Stimulated activated CD4-positive, alpha-beta T cell treated with anti-CD3 and anti-CD28 coated beads, Interleukin-2, amount 100 ng/mL, for 4 hours (primary cell): ENCODE results near the gene CLPX.
"Not testable (repeated sequence)": the region's sequence is repeated elsewhere in the genome, so short reads cannot be mapped to it uniquely, and the experiment has no call there.

Source experiments
- DNase-seq: peaks from one replicate; pipeline ENCODE4 v3.0.0-alpha.2; 2020; ENCODE audit warnings: low read depth

CLPX gene

DNA sequence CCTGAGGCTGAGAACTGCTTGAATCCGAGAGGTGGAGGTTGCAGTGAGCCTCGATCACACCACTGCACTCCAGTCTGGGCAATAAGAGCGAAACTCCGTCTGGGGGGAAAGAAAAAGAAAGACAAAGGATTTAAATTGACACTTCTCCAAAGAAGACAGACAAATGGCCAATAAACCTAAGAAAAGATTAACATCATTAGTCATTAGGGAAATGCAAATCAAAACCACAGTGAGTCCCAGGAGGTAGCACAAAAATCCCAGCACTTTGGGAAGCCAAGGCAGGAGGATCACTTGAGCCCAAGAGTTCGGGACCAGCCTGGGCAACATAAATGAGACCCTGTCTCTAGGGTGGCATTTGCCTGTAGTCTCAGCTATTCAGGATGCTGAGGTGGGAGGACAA, 12.6 kb downstream of the CLPX start:
- no peak for DNase-seq

- DNase-seq, result no peak
These were observed 13.7 kb downstream of the CLPX start for GRCh38 chr15:65171428-65171827.

DNA sequence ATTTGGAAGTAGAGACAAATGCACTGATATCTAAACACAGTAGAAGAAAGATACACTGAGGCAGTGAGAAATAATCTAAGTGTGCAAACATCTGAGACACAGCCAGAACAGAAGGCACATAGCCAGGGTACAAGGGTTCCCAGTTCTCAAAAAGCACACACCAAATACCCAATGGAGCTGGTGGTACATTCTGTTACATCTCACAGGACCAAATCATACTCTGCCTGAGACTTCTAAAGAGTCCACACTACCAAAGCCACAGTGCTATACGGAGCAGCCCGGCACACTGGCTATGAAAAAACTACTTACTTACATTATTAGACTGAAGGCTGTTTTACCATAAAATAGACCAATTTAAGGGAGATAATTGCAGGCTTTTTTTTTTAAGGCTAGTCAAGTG, 19.3 kb downstream of the CLPX start:
- DNase-seq, result no peak

GRCh38 chr15:65164139-65164538, 21.0 kb downstream of the CLPX start:
- DNase-seq, result no peak

GRCh38 chr15:65163041-65163440, 22.1 kb downstream of the CLPX start:
- DNase-seq, result no peak

DNA sequence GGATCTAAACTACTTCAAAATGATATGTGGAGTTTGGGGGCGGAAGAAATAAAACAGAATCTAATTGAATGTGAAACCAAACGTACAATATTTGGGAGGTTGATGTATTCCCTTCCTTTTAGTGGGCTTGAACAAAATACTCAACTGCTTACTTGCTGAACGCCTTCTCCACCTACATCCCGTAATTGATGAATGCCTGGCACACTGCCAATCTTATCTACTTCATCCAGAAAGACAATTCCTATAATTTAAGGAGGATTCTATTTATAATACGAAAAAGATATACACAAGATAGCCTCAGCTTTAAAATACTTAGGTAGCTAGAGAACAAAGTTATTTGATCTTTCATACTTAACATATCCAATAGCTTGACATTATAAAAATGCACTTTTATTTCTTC, 28.4 kb downstream of the CLPX start:
- no peak for DNase-seq

DNA sequence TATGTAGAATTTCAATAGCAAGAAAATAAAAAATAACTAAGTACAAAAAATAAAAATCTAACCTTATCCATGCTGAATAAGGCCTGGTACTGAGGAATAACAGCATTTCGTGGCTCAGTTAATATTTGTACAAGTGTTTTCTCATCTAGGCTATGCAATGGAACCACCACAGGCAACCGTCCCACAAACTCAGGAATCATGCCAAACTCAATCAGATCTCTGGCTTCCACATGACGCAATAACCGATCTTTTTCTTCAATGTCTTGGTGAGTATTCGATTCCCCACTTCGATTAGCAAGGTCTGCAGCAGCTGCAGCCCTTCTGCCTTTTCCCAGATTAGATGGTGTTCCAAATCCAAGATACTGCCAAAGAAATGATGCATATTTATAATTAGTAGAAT, 30.4 kb downstream of the CLPX start:
- no peak for DNase-seq

GRCh38 chr15:65147902-65148301, 37.2 kb downstream of the CLPX start:
- no peak for DNase-seq

- DNase-seq, result no peak
These were observed 38.7 kb downstream of the CLPX start for GRCh38 chr15:65146438-65146837.

DNA sequence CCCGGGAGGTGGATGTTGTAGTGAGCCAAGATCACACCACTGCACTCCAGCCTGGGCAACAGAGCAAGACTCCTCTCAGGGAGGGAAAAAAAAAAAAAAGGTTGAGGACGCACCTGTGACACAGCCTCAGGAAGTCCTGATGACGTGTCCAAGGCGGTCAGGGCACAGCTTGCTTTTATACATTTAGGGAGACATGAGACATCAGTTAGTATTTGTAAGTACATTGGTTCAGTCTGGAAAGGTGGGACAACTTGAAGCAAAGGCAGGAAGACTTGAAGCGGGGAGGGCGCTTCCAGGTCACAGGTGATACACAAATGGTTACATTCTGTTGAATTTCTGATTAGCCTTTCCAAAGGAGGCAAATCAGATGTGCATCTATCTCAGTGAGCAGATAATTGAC, 46.5 kb downstream of the CLPX start:
- not testable (repeated sequence) for DNase-seq

DNA sequence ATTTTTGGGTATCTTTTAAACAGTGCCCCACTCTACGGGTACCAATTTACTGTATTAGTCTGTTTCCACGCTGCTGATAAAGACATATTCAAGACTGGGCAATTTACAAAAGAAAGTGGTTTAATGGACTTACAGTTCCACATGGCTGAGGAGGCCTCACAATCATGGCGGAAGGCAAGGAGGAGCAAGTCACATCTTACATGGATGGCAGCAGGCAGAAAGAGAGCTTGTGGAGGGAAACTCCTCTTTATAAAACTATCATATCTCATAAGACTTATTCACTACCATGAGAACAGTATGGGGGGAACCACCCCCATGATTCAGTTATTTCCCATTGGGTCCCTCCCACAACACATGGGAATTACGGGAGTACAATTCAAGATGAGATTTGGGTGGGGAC, 47.2 kb downstream of the CLPX start:
- not testable (repeated sequence) for DNase-seq

- DNase-seq, result not testable (repeated sequence)
These were observed 48.1 kb downstream of the CLPX start for GRCh38 chr15:65137089-65137488.

DNA sequence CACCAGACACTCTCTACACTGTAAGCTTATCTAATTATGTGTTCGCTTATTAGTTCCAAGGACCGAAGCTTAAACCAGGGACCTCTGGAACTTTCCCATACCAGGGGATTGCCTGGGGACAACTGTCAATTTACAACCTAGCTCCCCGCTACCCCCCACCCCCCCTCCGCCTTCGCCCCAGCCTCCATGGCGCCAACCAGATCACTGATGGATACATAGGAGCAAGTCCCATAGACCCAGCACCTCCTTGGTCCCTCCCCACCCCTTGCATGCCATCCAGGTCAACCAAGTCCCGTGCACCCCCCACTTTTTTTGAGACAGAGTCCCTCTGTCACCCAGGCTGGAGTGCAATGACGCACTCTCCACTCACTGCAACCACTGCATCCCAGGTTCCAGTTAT, 50.6 kb downstream of the CLPX start:
- no peak for DNase-seq

DNA sequence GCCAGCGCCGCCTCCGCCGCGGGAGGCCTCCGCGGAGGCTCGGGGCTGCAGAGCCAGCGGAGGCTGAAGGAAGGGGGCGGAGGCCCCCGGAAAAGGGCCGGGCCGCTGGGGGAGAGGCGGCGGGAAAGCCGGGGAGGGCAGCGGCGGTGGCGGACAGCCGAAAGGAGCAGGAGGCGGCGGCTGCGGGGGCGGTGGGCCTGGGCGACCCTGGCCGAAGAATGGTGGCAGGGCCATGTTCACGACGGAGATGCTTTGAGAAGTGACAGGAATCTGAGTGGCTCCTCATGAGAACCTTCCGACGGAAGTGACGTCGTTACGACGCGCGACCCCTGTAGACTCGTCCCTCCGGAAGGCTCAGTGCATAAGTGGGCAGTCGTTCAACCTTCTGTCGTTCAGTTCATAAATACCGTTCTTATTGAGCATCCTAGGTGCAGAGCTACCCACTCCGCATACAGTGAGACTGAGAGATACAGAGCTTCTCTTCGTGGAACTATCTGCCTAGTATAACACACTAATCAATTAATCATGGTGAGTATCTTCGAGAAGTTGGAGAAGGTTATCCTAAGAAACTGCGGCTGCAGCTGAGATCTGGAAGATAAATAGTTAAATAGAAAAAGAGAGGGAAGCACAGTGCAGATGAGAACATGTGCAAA, 51.5 kb downstream of the CLPX start, which contains the start of gene PDCD7:
TSS of gene PDCD7 (minus strand) at position 261 of the 653 bp plus-strand sequence. CDS start at position 234, 27 bp downstream.
- peak; percentile 73 for DNase-seq

DNA sequence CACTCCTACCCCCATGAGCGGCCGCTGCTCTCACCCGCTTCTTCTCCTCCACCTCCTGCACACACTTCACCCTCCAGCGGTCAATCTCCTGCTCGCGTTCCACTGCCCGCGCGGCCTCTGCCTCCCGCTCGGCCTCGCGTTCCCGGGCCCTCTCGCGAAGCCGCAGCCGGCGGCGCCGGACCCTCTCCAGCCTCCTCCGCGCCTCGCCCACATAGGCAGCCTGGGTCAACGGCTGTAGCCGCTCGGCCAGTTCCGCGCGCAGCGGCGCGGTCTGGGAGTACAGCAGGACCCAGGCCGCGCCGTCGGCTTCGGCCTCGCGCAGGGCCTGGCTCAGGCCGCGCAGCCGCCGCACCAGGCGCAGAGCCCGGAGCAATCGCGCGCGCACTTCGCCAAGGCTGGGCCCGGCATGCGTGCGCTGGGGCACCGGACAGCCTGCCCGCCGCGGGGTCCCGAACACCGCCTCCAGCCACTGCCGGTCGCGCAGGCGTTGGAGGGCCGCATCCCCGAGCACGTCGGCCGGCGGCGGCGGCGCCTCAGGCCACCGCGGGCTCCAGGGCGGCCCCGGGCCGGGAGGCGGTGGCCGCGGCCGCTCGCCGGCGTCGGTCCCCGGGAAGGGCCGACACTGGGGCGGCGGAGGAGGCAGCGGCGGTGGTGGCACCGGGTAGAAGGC, 52.1 kb downstream of the CLPX start:
- no peak for DNase-seq

GRCh38 chr15:65130941-65131340, 54.2 kb downstream of the CLPX start:
- no peak for DNase-seq

GRCh38 chr15:65115542-65115941, 69.6 kb downstream of the CLPX start:
- no peak for DNase-seq

DNA sequence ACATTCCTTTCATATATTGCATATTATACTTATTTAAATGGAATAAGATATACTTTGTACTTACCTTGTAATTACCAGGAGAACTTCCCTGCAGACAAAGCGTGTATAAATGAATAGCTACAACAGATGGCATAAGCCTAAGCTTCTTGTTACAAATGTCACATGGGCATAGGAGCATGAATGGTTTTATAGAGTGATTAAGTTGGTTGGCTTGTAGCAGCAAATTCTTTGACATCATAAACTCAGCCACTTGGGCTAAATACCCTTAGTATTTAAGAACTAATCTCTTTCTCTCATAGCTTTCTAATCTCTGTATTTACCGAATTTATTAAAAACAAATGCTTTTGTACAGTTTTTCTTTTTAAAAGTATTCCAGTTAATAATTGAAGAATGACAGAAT, 70.1 kb downstream of the CLPX start, which contains the start of gene UBAP1L:
TSS of gene UBAP1L (minus strand) at position 115 of the 400 bp plus-strand sequence. CDS start 8,985 bp downstream, outside the sequence.
- DNase-seq, result no peak

DNA sequence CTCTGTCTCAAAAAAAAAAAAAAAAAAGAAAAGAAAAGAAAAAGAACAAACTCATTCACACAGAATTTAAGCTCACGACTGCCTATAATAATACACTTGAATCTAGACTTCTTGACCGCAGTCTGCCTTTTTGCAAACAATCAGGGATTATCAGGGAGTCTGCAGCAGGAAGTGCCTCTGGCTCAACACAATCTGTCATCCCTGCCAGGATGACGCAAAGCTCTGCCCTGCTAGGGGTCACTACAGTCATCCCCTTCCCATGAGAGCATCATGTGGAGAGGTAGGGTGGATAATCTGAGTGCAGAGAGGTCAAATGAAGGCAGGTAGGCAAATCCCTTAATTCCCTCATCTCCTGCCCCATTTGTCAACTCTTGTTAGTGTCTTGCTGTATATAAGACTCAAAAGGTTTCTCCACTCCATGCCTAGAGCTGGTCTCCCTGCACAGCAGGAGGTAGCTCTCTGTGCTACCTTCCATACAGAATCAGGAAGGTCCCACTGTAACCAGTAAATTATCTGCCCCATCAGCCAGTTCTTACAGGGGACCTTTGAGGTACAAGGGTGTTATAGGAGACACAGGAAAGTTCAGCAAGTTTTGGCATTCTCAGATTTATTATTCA, 74.4 kb downstream of the CLPX start:
- DNase-seq, result no peak

DNA sequence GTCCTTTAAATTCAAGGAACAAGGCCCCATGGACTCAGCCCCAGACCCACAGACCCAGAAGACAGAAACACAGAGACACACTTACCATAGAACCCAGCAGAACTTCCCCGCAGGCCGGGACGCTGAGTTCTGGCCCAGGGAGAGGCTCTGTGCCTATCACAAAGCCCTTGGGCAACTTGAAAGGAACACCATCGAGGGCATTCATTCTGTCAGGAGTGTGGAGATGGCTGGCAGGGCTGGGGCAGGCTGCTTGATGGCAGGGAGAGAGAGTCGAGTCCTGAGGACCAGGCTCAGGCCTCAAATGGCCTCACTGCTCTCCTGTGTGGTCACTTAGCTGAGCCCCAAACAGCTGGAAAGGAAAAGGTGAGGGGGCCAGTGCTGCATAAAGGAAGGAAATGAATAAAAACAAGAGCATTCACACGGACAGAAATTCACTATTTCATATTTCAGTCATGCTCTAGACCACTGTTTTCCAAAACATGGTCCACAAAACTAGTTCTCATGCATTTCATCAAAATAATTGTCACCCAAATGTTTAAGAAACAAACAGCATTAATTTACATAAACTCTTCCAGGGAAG, 79.0 kb downstream of the CLPX start:
- no peak for DNase-seq

DNA sequence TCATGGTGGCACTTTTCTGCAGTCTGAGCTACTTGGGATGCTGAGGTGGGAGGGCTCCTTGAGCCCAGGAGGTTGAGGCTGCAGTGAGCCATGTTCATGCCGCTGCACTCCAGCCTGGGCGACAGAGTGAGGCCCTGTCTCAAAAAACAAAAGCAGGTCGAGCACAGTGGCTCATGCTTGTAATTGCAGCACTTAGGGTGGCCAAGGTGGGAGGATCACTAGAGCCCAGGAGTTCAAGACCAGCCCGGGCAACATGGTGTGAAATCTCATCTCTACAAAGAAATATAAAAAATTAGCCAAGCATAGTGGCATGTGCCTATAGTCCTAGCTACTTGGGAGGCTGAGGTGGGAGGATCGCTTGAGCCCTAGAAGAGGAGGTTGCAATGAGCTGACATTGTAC, 80.1 kb downstream of the CLPX start:
- DNase-seq, result no peak

GRCh38 chr15:65102912-65103311, 82.2 kb downstream of the CLPX start:
- no peak for DNase-seq
